Left renal pelvis (tissue), 4 donors: ENCODE results near the gene MAPKAPK5. TPM values are rescaled to one million over a fixed set of nuclear protein-coding genes. Genes with fewer than 3 reads are reported as not detected.
"Not testable (repeated sequence)": the region's sequence is repeated elsewhere in the genome, so short reads cannot be mapped to it uniquely, and the experiment has no call there.

Experiments
- DNase-seq, 4 donors: peaks; one replicate each; pipeline ENCODE4 v3.0.0-alpha.2; 2013; ENCODE audit warnings: low read depth in 4 of 4, low spot score in 3 of 4
- polyA plus RNA-seq, 4 donors: library from polyadenylated mRNA; unstranded; fragments of 120-200 nt; gene quantifications; one replicate each; pipeline ENCODE4 v1.2.1, GENCODE V29; 2013; ENCODE audit not compliant: insufficient read length in 4 of 4

MAPKAPK5 gene
- polyA plus RNA-seq, 4 donors = 37.1 to 56.6 (median 49.3) TPM

DNA sequence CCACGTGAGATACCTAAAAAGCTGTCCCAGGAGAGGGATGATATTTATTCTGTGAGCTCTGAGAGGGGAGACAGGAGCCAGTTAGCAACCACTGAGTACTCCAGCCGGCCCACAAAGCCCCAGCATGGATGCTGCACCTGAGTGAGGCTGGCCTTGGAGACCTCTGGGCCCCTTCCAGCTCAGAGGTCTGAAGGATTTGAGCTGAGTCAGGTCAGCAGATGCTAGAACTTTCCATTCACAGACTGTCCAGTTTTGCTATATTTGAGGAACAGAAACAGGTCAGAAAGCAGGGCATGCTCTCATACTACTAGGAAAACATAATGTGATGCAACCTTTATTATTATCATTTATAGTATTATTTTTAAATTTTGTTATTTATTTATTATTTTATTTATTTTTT is 15.0 kb upstream of the MAPKAPK5 start:
- DNase-seq = no peak

DNA sequence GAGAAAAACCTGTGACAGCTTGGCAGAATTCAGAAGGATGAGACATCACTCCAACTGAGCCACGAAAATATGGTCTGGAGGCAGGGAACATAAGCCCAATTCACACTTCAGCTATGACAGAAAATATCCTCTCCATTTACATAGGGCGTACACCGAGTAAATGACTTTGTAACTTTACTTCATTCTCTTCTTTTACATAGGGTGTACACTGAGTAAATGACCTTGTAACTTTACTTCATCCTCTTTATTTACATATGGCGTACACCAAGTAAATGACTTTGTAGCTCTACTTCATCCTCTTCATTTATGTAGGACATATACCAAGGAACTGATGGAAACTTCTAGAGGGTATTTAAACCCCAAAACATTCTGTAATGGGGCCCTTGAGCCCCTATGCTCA is 14.1 kb upstream of the MAPKAPK5 start:
- no peak for DNase-seq

DNA sequence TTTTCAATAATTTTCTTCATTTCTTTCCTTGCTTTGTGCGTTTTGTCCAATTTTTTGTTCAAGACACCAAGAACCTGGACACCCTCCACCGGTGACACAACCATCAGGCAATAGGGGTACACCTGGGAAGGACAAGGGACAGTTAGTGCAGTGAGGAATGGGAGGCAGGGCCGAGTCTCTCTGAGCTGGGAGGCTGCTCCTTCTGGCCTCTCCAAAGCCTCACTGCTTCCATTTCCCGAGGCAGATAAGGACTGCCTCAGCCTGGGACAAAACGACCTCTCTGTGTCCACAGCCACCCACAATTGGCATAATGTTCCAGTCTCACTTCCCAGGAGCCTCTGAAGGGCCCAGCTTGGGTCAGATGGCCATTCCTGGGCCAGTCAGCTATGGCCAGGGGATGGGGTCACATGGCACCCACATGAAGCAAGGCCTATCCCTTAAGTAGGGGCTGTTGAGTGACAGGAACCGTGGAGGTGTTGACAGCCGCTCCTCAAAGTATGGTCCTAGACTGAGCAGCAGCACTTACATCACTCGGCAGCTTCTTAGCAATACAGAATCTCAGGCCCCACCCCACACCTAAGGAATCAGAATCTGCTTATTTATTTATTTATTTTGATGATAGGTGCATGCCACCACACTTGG is 13.6 kb upstream of the MAPKAPK5 start:
- no peak for DNase-seq

DNA sequence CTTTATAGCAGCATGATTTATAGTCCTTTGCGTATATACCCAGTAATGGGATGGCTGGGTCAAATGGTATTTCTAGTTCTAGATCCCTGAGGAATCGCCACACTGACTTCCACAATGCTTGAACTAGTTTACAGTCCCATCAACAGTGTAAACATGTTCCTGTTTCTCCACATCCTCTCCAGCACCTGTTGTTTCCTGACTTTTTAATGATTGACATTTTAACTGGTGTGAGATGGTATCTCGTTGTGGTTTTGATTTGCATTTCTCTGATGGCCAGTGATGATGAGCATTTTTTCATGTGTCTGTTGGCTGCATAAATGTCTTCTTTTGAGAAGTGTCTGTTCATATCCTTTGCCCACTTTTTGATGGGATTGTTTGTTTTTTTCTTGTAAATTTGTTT is 12.4 kb upstream of the MAPKAPK5 start:
- DNase-seq = not testable (repeated sequence)

DNA sequence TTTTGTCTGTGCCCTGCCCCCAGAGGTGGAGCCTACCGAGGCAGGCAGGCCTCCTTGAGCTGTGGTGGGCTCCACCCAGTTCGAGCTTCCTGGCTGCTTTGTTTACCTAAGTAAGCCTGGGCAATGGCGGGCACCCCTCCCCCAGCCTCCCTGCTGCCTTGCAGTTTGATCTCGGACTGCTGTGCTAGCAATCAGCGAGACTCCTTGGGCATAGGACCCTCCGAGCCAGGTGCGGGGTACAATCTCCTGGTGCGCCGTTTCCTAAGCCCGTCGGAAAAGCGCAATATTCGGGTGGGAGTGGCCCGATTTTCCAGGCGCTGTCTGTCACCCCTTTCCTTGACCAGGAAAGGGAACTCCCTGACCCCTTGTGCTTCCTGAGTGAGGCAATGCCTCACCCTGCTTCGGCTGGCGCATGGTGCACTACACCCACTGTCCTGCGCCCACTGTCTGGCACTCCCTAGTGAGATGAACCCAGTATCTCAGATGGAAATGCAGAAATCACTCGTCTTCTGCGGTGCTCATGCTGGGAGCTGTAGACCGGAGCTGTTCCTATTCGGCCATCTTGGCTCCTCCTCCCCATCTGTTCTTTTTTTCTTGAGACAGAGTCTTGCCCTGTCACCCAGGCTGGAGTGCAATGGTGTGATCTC is 7.2 kb upstream of the MAPKAPK5 start:
- DNase-seq = not testable (repeated sequence)

DNA sequence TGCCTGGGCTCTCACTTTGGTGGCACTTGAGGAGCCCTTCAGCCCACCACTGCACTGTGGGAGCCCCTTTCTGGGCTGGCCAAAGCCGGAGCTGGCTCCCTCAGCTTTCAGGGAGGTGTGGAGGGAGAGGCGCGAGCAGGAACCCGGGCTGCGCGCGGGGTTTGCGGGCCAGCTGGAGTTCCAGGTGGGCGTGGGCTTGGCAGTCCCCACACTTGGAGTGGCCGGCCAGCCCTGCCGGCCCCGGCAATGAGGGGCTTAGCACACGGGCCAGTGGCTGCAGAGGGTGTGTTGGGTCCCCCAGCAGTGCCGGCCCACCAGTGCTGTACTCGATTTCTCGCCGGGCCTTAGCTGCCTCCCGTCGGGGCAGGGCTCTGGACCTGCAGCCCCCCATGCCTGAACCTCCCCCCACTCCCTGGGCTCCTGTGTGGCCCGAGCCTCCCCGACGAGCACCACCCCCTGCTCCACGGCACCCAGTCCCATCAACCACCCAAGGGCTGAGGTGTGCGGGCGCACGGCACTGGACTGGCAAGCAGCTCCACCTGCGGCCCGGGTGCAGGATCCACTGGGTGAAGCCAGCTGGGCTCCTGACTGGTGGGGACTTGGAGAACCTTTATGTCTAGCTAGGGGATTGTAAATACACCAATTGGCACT is 6.4 kb upstream of the MAPKAPK5 start:
- not testable (repeated sequence) for DNase-seq

DNA sequence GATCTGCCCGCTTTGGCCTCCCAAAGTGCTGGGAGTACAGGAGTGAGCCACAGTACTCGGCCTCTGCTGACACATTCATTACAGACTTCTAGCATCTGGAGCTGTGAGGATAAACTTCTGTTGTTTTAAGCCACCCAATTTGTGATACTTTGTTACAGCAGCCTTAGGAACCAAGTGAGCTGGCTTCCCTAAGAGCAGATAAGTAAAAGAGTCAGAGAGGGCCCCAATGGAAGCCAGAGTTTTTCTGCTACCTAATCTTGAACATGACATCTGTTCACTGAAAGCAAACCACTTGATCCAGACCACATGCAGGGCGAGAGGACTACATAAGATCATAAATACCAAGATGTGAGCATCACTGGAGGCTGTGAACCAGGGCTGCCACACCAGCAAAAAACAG is 3.7 kb upstream of the MAPKAPK5 start:
- DNase-seq = no peak

DNA sequence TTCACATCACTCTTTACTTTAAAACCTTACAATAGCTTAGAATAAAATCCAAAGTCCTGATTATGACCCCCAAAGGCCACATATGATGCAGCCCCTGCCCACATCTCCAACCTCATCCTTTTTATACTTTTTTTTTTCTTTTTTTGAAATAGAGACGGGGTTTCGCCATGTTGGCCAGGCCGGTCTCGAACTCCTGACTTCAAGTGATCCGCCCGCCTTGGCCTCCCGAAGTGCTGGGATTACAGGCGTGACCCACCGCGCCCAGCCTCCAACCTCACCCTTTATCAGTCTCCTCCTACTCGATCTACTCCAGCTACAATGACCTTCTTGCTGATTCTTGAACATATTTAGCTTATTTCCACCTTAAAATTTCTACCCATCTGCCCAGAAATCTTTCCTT is 1.2 kb upstream of the MAPKAPK5 start:
- no peak for DNase-seq

DNA sequence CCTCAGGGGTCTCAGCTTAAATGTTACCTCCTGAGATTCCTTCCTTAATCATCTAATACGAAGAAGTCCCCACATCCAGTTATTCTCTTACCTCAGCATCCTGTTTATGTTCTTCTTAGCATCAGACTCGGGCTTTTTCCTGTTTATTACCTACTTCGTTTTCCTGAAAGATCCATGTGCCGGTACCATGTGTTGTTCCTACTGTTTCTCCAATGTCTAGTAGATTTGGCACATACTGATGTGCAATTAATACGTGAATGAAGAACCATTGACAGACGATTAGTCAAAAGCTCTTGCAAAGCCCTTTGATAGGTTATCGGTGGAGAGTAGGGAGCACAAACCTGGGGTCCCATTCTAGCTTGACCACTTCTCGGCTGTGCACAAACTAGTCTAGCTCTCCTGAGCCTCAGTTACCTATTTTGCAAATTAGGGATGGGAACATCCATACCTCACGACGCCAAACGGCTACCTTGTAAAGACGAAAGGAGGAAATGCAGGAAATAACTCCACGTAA is 735 bp upstream of the MAPKAPK5 start:
- DNase-seq = no peak

DNA sequence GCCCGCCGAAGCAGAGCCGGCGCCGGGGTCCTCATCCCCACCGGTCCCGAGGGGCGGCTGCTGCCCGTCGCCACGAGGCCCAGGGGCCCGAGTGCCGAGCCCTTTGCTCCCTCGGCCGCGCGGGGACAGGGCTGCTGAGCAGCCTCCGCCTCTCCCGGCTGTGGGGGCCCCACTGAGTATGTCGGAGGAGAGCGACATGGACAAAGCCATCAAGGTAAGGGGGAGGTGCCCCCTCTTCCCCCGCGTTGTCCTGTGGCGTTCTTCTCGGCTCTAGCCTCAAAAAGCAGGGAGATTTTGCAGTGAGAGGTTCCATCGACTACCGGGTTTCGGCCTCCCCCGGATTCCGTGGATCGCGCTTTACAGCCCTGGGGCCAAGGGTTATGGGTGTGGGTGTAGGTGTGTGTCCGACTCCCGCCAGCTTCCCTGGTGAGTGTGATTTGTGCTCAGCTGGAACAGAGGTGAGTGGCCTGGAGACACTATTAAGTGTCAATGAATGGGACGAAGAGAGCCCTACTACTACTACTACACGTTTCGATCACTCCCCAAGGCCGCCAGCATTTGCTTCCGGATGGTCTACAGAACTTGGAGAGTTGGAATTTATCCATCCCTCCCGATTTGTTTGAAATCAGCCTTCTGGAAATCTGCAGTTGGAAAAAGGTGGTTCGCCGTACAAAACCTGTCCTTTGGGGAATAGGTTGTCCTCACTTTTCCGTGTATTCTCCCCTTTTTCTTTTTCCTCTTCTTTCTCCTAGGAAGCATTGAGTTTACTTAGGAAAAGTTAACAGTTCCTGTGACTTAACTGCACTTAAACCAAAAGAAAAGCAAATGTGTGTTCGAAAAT is 748 bp downstream of the MAPKAPK5 start:
- DNase-seq = no peak

DNA sequence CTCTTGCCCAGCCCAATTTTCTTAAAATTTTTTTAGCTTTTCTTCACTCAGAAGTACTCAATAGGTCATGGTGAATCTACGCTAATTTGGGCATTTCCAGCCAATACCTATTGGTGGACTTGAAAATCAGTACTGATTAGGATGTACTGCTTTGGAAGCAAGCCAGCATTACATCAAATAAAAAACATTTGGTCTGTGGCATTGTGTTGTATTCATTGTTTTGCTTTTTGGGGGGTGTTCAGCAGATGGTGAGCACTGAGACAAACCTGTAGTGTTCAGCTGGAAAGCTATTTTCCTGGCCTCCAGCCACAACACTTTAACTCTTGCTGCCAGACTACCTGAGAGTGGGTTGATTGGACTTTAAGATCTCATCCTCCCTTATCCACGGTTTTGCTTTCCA is 4.0 kb downstream of the MAPKAPK5 start:
- no peak for DNase-seq

DNA sequence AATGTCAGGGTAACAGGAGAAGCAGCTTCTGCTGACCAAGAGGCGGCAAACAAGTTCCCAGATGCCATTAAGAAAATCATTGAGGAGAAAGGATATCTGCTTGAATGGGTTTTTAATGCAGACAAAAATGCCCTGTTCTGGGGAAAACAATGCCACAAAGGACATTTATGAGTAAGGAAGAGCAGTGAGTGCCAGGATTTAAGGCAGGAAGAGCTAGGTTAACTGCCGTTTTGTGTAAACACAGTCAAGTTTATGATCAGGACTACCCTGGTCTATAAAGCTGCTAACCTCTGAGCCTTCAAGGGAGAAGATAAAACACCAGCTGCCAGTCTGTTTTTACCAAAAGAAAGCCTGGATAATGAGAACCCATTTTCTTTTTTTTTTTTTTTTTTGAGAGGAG is 8.5 kb downstream of the MAPKAPK5 start:
- DNase-seq = no peak

DNA sequence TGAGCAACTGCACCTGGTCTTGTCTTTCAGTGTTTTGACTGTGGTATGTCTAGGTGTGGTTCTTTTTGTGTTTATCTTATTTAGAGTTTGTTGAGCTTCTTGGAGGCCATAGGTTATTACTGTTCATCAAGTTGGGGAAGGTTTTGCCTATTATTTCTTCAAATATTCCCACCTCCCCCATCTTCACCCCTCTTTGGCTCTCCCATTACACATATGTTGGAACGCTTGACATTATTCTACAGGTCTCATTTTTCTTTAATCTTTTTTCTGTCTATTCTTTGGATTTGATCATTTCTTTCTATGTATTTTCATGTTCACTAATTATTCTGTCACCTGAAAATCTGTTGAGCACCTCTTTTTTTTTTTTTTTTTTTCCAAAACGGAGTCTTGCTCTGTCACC is 16.2 kb downstream of the MAPKAPK5 start:
- no peak for DNase-seq

DNA sequence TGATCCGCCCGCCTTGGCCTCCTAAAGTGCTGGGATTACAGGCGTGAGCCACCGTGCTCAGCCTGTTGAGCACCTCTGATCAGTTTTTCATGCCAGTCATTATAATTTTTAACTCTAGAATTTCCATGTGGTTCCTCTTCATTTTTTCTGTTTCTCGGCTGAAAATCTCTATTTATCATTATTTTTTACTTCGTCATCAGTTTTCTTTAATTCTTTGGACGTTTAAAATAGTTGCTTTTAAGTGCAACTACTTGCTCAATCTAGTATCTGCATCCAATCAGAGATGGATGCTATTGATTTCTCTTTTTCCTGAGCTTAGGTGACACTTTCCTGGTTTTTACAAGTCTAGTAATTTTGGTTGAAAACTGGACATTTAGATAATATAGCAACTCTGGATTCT is 16.8 kb downstream of the MAPKAPK5 start:
- no peak for DNase-seq

DNA sequence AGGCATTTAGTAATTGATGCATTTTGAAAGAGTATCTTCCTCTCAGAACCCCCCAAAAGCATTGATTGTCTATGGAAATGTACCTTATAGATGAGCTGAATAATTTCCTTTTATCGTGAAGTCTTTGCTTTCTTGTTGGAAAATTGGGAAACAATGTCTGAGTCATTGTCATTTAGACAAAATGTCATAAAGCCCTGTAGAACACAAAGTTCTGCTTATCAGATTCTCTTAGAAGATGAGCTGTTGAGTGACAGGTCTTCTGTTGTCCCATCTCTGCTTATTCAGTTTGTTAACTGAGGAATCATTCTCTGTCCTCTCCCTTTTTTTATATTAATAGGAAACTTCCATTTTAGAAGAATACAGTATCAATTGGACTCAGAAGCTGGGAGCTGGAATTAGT is 22.9 kb downstream of the MAPKAPK5 start:
- DNase-seq = no peak

DNA sequence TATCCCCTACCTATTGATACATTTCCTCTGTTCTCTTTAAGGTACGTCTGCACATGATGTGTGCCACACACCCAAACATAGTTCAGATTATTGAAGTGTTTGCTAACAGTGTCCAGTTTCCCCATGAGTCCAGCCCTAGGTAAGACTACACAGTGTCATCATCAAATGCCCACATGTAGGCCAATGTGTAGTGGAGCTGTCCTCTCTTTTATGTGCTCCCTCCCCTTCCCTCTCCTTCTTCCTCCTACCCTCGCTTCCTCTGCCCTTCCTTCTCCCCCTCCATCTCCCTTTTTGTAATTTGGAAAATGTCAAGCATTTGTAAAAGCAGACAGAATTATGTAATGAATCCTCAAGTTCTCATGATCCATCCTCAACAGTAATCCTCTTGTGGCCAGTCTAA is 25.5 kb downstream of the MAPKAPK5 start:
- no peak for DNase-seq

DNA sequence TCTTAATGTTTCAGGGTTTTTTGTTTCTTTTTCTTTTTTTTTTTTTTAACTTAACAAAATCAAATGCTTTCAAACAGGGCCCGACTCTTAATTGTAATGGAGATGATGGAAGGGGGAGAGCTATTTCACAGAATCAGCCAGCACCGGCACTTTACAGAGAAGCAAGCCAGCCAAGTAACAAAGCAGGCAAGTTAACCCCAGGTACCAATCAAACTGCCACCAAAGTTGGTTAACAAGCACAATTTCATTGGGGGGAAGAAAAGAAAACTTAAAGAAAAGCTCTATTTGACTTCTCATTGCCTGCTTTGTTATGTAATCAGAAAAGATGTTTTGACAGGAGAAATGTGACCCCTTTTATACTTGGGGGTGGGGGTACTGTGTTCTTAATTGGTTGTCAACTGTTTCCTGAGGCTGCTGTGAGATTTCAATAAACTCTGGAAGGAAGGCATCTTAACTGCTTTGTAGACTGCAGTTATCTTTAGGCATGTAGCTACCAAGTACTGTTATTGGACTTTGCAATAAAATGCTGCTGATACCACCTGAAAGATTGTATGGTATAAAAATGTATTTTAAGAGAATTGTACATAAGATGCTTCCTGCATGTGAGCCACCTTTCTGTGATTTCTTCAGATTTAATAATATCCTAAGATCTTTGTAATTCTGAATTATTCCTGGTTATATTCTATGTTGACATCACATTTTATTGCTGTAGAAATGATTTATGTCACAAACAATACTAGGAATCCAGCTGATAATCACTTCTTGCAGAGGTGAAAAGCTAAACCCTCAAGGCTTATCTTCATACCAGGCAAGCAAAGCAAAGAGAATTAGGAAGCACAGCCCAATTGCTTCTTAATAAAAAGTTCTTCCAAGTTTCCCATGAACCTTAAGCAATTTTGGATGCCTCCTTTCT is 26.9 kb downstream of the MAPKAPK5 start:
- no peak for DNase-seq

DNA sequence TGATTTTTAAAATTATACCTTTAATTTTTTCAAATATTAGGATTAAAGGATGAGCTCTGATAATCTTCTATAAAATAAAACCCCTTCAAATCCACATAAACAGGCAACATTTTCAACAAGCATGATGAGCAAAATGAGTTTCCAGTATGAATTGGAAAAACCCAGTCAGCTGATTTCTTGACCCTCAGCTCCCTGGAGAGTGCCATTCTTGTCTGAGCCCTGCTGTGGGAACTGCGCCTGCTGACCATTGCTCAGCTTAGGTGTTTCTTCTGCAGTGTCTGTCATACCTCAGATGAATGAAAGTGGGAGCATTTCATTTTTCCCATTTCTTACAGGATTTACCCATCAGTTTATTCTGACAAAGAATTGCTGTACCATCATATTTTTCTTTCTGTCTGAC is 27.6 kb downstream of the MAPKAPK5 start:
- DNase-seq = no peak

DNA sequence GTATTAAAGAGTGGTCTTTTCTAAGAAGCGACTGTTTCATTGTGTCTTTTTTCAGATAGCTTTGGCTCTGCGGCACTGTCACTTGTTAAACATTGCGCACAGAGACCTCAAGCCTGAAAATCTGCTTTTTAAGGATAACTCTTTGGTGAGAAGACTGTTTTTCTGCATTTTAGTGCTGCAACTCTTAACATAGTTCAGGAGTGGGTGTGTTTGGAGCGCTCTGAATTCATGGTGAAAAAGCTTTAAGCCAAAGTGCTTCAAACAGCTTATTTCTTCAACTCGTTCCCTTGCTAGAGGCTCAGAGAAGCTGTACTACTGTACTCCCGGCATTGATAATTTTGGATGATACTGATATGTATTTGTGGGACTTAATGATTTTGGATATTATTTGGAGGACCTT is 28.2 kb downstream of the MAPKAPK5 start:
- no peak for DNase-seq

DNA sequence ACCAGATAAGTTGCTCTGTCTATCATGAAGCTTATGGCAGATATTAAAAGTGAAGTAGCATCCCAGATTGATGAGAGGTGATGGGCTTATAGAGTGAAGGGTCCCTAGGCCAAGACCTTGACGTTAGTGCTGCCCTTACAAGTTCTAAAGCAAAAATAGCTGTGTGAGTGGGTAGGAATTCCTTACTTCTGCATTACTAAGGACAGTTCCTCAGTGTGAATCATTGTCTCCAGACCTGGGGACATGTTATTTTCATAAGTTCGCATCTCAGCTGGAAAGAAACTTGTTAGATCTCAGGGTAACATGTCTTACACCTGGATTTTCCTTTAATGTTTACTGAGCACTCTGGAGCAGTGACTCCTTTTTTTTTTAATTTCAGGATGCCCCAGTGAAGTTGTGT is 28.7 kb downstream of the MAPKAPK5 start:
- no peak for DNase-seq
